Posterior vena cava (tissue), 2 donors: ENCODE data around the gene MAS1. TPM values are rescaled to one million over a fixed set of nuclear protein-coding genes. Genes with fewer than 3 reads are reported as not detected.
"Not testable (repeated sequence)": the region's sequence is repeated elsewhere in the genome, so short reads cannot be mapped to it uniquely, and the experiment has no call there.

ENCODE experiments used
- DNase-seq: peaks from one replicate; pipeline ENCODE4 v3.0.0-alpha.2; 2020; ENCODE audit warnings: low spot score
- intact Hi-C, 2 donors: fragments of 100-400 bp; cut with DNase I; formaldehyde crosslinking; loops; one replicate each; pipeline versions ENCODE4 v1.14.1 to v1.14.2; 2022 to 2023
- total RNA-seq, 2 donors: library from RNA; stranded (reverse); fragmentation: NEBNext Ultra II Directional; extraction: Animal tissue kit (Norgen Biotek cat#: 25700); gene quantifications; one replicate each; pipeline ENCODE4 v1.2.1, GENCODE V29; 2021
- donor health status: DM: yes; HTN: yes; CAD: no.
- donor health status: DM: yes; HTN: yes; CAD: no.

MAS1 gene
- total RNA-seq, 2 donors from 2014 or later = 0.29 to 0.42 TPM

DNA sequence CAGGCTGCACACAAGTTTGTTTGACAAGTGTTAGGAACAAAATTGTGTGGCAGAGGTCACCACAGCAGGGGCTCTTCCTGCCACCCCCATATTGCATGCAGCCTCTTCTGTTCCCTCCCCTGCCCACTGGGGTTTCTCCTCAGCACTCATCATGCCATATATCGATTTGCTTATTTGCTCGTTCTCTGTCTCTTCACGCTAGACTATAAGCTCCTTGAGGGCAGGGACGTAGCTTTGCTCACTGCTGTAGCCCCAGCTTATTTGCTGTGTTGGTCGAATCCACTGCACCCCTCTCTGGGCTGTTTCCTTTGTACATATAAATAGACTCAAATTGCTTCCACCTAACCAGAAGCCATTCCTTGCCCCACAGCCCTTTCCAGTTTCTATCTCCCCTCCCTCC is 19.6 kb downstream of the MAS1 start:
- DNase-seq = no peak
- intact Hi-C loops = no loop called here

DNA sequence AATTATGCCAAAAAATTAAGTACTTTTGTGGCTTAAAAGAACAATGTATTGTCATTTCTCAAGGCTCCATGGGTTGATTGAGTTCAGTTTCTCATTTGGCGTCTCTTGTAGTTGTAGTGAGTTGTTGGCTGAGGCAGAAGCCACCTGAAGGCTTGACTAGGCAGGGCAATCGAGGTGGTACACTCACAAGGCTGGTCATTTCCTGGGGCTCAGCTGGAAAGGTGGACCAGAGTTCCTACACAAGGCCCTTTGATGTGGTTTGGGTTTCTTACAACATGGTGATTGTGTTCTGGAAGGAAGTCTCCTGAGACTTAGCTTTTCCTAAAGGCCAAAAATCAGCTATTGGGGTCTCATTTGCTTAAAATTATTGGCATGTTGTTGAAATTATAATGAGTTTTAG is 22.6 kb downstream of the MAS1 start:
- intact Hi-C loops = no loop called here
- no peak for DNase-seq

GRCh38 chr6:159913862-159914564 is 23.2 kb downstream of the MAS1 start:
- no peak for DNase-seq
- intact Hi-C loops = no loop called here

DNA sequence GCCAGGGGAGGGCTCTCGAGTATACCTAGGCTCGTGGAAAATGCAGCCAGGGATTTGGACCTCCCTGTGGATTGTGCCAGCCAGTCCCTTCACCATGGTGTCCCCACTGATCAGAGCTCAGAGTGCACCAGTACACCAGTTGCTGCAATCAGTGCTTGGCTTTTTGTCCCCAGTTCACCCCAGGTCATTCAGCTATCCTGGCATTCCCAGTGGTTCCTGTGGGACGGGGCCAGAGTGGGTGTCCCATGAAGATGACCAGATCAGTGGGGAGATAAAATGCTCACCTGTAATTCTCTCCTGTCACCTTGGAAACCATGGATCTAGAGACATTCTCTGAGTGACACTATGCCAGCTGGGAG is 23.8 kb downstream of the MAS1 start:
- intact Hi-C loops = no loop called here
- no peak for DNase-seq

GRCh38 chr6:159915397-159915796 is 24.6 kb downstream of the MAS1 start:
- intact Hi-C loops = no loop called here
- no peak for DNase-seq

GRCh38 chr6:159916237-159916636 is 25.4 kb downstream of the MAS1 start:
- intact Hi-C loops = no loop called here
- no peak for DNase-seq

DNA sequence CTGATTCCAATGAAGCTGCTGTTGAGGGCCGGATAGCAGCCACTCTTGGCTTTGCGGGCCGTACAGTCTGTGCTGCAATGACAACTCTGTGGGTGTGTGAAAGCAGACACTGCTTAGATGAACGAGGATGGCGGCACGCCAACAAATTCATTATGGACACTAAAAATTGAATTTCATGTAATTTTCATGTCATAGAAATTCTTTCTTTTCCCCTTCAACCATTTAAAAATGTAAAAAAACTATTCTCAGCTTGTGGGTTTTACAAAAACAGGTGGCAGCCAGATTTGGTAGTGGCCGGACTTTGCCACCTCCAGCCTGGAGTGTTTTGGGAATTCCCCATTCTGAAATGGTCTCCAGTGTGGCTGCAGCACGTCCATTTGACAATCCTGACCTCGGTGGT is 26.0 kb downstream of the MAS1 start:
- intact Hi-C loops = no loop called here
- DNase-seq = no peak

GRCh38 chr6:159919011-159919511 is 28.3 kb downstream of the MAS1 start:
- no peak for DNase-seq
- intact Hi-C loops = no loop called here

GRCh38 chr6:159919800-159920199 is 29.0 kb downstream of the MAS1 start:
- DNase-seq = no peak
- intact Hi-C loops = no loop called here

DNA sequence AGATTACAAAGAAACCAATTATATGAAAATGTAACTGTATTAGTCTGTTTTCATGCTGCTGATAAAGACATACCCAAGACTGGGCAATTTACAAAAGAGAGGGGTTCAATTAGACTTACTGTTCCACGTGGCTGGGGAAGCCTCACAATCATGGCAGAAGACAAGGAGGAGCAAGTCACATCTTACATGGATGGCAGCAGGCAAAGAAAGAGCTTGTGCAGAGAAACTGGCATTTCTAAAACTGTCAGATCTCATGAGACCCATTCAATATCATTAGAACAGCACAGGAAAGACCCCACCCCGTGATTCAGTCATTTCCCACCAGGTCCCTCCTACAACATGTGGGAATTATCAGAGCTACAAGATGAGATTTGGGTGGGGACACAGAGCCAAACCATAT is 33.4 kb downstream of the MAS1 start:
- DNase-seq, intact Hi-C loops: not testable (repeated sequence)

GRCh38 chr6:159926542-159927203 is 35.9 kb downstream of the MAS1 start:
- intact Hi-C loops = no loop called here
- DNase-seq = no peak

DNA sequence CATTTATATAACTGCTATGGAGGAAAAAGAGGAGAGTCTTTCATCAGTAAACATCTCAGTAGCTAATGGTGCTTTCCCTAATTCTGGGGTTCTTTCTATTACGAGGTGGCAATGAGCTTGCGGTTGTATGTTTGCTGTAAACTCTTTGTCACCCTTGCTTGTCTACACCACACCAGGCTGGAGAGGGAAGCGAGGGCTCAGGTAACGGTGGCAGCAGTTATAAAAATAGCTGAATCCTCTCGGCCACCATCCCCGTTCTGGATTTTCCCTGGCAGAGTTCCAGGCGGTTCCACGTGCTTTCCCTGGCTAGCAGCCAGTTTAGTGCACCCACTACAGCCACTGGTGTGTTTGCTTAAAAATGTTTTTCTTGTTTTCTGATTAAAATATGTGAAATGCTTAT is 39.0 kb downstream of the MAS1 start:
- DNase-seq = no peak
- intact Hi-C loops = no loop called here

DNA sequence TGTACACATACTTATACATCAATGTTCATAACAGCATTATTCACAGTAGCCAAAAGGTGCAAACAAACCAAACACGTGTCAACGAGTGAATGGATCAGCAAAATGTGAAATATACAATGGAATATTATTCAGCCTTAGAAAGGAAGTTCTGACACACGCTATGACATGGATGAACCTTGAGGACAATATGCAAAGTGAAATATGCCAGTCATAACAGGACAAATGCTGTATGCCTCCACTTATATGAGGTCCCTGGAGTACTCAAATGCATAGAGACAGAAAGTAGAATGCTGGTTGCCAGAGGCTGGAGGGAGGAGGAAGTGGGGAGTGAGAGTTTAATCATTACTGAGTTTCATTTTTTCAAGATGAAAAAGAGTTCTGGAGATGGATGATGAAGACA is 40.3 kb downstream of the MAS1 start:
- intact Hi-C loops = no loop called here
- no peak for DNase-seq

DNA sequence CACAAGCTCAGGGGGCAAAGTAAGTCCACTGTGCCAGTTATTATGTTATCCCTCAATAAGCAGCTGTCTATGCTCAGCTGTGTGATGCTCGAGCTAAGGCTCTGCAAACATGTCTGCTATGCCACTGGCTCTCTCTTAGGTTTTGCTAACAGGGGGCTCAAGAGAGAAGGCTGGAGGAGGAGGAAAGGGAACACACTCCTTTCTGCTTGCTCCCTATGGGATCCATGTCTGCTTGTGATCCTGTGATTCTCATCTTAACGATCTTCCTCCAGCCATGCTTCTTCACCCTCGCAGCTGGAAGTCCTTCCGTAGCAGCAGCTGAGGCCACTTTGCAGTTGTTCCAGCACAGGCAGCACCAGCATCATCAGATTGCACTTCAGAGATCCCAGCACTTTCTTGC is 41.1 kb downstream of the MAS1 start:
- no peak for DNase-seq

GRCh38 chr6:159933077-159933476 is 42.3 kb downstream of the MAS1 start:
- no peak for DNase-seq
- intact Hi-C loops = no loop called here

More for the DNA sequence above, 41.1 kb downstream of the MAS1 start:
- intact Hi-C loops = no loop called here

GRCh38 chr6:159934181-159934580 is 43.4 kb downstream of the MAS1 start:
- intact Hi-C loops = no loop called here
- DNase-seq = no peak

DNA sequence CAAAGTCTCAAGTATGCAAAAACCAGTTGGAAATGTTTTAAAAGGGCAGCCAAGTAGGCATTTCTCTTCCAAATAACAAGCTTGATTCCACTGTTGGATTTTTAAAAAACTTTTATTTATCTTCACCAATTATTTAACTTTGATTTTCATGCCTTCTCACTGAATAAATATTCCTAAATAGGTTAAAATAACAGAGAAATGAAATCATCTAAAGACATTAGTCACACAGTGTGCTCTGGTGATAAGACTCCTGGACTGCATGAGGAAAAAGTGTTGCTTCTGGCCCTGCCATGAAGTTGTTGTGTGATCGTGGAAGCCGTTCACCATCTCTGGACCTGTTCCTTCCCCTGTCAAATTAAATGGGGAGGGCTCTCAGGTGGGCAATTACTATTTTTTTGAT is 44.3 kb downstream of the MAS1 start:
- DNase-seq = no peak
- intact Hi-C loops = no loop called here

DNA sequence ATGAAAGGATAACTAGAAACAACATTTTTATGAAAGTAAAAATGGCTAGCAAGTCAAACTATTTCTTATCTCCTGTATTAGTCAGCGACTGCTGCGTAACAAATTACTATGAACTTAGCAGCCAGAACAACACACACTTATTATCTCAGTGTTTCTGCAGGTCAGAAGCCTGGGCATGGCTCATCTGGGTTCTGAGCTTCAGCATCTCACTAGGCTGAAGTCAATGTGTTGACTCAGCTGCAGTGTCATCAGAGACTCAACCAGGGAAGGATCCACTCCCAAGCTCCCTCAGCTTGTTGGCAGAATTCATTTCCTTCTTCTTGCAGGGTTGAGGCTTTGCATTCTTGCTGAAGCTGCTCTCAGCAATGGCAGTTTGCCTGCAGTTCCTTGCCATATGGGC is 44.8 kb downstream of the MAS1 start:
- no peak for DNase-seq
- intact Hi-C loops = no loop called here

GRCh38 chr6:159939591-159940016 is 48.8 kb downstream of the MAS1 start:
- no peak for DNase-seq
- intact Hi-C loops = loop anchor here (2.0 to 5.0 kb wide), 2 partner anchors 77 kb away; no protein-coding TSS in a partner anchor
